PC-3 (cell line): Measurements from ENCODE around the gene RAB7B. TPM values are rescaled to one million over a fixed set of nuclear protein-coding genes. Genes with fewer than 3 reads are reported as not detected.

Source experiments
- ATAC-seq: fragments of 200-7000 bp; cut with Tn5 transposase; 2 replicates; pipeline ENCODE4 v1.9.1; 2020; ENCODE audit warnings: mild to moderate bottlenecking, moderate library complexity
- BruUV-seq: library from RNA; stranded (reverse); fragments of 400-500 nt; replicated peaks from 2 replicates; lab custom pipeline; 2021; lab: Mats Ljungman, UMichigan
- CTCF ChIA-PET: fragments of 300-600 bp; sonication (Branson Sonifier 250); formaldehyde crosslinking; loops from one replicate; lab custom pipeline; 2022; ENCODE audit warnings: antibody characterized with exemption; lab: Charles Lee
- POLR2A ChIA-PET: fragments of 300-600 bp; sonication (Branson Sonifier 250); formaldehyde crosslinking; loops from one replicate; lab custom pipeline; 2022; ENCODE audit warnings: antibody characterized with exemption; ENCODE audit not compliant: unreplicated experiment; lab: Charles Lee
- DNase-seq: peaks from one replicate; pipeline ENCODE4 v3.0.0-alpha.2; 2015
- H2AFZ ChIP-seq: fragments of 300-600 bp; sonication (generic); 2 replicates; pipeline ENCODE4 v1.6.0; 2016; ENCODE audit warnings: antibody characterized with exemption, low read length
- H3F3A ChIP-seq: fragments of 300-600 bp; sonication (generic); one replicate; pipeline ENCODE4 v1.6.0; 2017; ENCODE audit warnings: antibody characterized with exemption, low read length, control low read depth, mild to moderate bottlenecking; ENCODE audit not compliant: unreplicated experiment
- H3K27ac ChIP-seq: fragments of 300-600 bp; sonication (generic); 2 replicates; pipeline ENCODE4 v1.5.1; 2016; ENCODE audit warnings: mild to moderate bottlenecking, low read length
- H3K27me3 ChIP-seq: fragments of 300-600 bp; sonication (generic); 2 replicates; pipeline ENCODE4 v1.6.1; 2016; ENCODE audit warnings: low read length, mixed read lengths
- H3K36me3 ChIP-seq: fragments of 300-600 bp; sonication (generic); 2 replicates; pipeline ENCODE4 v1.6.1; 2016; ENCODE audit warnings: low read depth, mixed run types, low read length, mixed read lengths
- H3K4me1 ChIP-seq: fragments of 300-600 bp; sonication (generic); 2 replicates; pipeline ENCODE4 v1.5.1; 2016; ENCODE audit warnings: low read length; ENCODE audit not compliant: insufficient read depth
- H3K4me2 ChIP-seq: fragments of 300-600 bp; sonication (generic); 2 replicates; pipeline ENCODE4 v1.6.0; 2016; ENCODE audit warnings: low read length
- H3K4me3 ChIP-seq: fragments of 300-600 bp; sonication (generic); 2 replicates; pipeline ENCODE4 v1.5.1; 2016; ENCODE audit warnings: mild to moderate bottlenecking, low read length, mixed read lengths
- H3K79me2 ChIP-seq: fragments of 300-600 bp; sonication (generic); 2 replicates; pipeline ENCODE4 v1.6.1; 2017; ENCODE audit warnings: low read length, mixed read lengths
- H3K9ac ChIP-seq: fragments of 300-600 bp; sonication (generic); 2 replicates; pipeline ENCODE4 v1.6.0; 2016; ENCODE audit warnings: mild to moderate bottlenecking, low read length
- H3K9me2 ChIP-seq: fragments of 300-600 bp; sonication (generic); replicated peaks from 2 replicates; pipeline ENCODE4 v1.6.1; 2016; ENCODE audit warnings: mixed run types, low read length, mixed read lengths
- H3K9me3 ChIP-seq: fragments of 300-600 bp; sonication (generic); 2 replicates; pipeline ENCODE4 v1.6.1; 2016; ENCODE audit warnings: low read length, mixed read lengths
- H4K20me1 ChIP-seq: fragments of 300-600 bp; sonication (generic); 2 replicates; pipeline ENCODE4 v1.6.1; 2016; ENCODE audit warnings: low read length, mixed read lengths
- EZH2 ChIP-seq: fragments of 300-600 bp; sonication (generic); IDR thresholded peaks from one replicate; pipeline ENCODE4 v1.6.1; 2017; ENCODE audit warnings: antibody characterized with exemption, mild to moderate bottlenecking, low read length; ENCODE audit not compliant: unreplicated experiment
- EZH2phosphoT487 ChIP-seq: fragments of 300-600 bp; sonication (generic); IDR thresholded peaks from 2 replicates; pipeline ENCODE4 v1.6.1; 2018; ENCODE audit warnings: mild to moderate bottlenecking, antibody characterized with exemption, low read length, borderline replicate concordance
- intact Hi-C: fragments of 100-400 bp; cut with micrococcal nuclease; formaldehyde crosslinking; loops from 2 replicates; pipeline ENCODE4 v1.9.0; 2023
- total RNA-seq: library from RNA; depleted of rRNA; stranded (reverse); fragments of >200 nt; gene quantifications from 2 replicates; pipeline ENCODE4 v1.2.3, GENCODE V29; 2014
- TF ChIP-seq, protein P1 (sequence below): fragments of 300-600 bp; sonication (generic); conservative IDR thresholded peaks from 2 replicates; pipeline ENCODE4 v1.5.1; 2017; ENCODE audit warnings: antibody characterized with exemption, low read depth, mild to moderate bottlenecking, low read length

The RAB7B gene
- total RNA-seq, 1 experiment from 2014 or later = not detected

GRCh38 chr1:205970486-205970885, 32.7 kb downstream of the RAB7B start:
- Histone ChIP-seq H2AFZ (no peak overlapping the region), H3K9me2 (no peaks in the 10 kb centered on the region), H3K9me3 (no peaks in the 10 kb centered on the region), H3K79me2 (no peaks in the 10 kb centered on the region), H3K4me3 (no peak overlapping the region), H3K4me1 (peaks cover 5% of the 10 kb centered on the region; the same call in 1 of the 2 replicates), H4K20me1 (no peaks in the 10 kb centered on the region), H3F3A (no peaks in the 10 kb centered on the region), H3K27ac (no peak overlapping the region), H3K9ac (no peak overlapping the region), H3K27me3 (no peaks in the 10 kb centered on the region), H3K4me2 (no peak overlapping the region), H3K36me3 (no peaks in the 10 kb centered on the region)
- BruUV-seq = no TSS peak
- TF ChIP-seq, protein P1, sequence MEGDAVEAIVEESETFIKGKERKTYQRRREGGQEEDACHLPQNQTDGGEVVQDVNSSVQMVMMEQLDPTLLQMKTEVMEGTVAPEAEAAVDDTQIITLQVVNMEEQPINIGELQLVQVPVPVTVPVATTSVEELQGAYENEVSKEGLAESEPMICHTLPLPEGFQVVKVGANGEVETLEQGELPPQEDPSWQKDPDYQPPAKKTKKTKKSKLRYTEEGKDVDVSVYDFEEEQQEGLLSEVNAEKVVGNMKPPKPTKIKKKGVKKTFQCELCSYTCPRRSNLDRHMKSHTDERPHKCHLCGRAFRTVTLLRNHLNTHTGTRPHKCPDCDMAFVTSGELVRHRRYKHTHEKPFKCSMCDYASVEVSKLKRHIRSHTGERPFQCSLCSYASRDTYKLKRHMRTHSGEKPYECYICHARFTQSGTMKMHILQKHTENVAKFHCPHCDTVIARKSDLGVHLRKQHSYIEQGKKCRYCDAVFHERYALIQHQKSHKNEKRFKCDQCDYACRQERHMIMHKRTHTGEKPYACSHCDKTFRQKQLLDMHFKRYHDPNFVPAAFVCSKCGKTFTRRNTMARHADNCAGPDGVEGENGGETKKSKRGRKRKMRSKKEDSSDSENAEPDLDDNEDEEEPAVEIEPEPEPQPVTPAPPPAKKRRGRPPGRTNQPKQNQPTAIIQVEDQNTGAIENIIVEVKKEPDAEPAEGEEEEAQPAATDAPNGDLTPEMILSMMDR = no peak
- no peak for TF ChIP-seq EZH2phosphoT487
- no peak for TF ChIP-seq EZH2
- POLR2A ChIA-PET = no interaction called here
- CTCF ChIA-PET = interaction anchor here (0.6 kb wide), 1 partner anchor 193 kb away, joined by 3 read pairs; no protein-coding TSS in a partner anchor
- ATAC-seq = no peak
- intact Hi-C loops = no loop called here
- peak; percentile 38 for DNase-seq

DNA sequence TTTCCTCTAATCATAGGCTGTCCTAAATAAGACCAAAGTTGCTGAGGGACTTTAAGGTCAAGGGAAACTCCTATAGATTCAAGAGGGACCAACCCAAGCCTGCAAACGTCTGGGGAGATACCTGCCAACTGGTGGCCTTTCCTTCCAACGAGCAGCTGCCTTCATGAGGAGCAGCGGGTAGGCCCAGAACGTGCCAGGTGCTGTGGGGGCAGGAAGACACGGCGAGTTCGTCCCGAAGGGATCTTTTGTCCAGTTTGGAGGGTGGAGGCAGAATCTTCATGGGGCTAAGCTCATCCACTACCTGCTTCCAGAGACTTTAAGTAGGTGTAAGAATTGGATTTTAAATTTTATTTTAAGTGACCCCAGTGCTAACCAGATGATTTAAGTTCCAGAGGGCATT, 34.0 kb downstream of the RAB7B start:
- no peak overlapping the region for H3K9ac ChIP-seq
- no peaks in the 10 kb centered on the region for H3K36me3 ChIP-seq
- no peak overlapping the region for H3K27ac ChIP-seq
- DNase-seq = no peak
- H3K4me3 ChIP-seq = no peak overlapping the region
- H3K9me2 ChIP-seq = no peaks in the 10 kb centered on the region
- H2AFZ ChIP-seq = no peak overlapping the region
- no peaks in the 10 kb centered on the region for H3K27me3 ChIP-seq
- no peaks in the 10 kb centered on the region for H3K79me2 ChIP-seq
- H3F3A ChIP-seq = no peaks in the 10 kb centered on the region
- BruUV-seq = no TSS peak
- H4K20me1 ChIP-seq = no peaks in the 10 kb centered on the region
- no peak overlapping the region for H3K4me2 ChIP-seq
- peaks cover 5% of the 10 kb centered on the region; the same call in 1 of the 2 replicates for H3K4me1 ChIP-seq
- POLR2A ChIA-PET = no interaction called here
- intact Hi-C loops = no loop called here
- no peak for ATAC-seq
- H3K9me3 ChIP-seq = no peaks in the 10 kb centered on the region
- CTCF ChIA-PET = interaction anchor here (0.7 kb wide), 1 partner anchor 177 kb away, joined by 4 read pairs; no protein-coding TSS in a partner anchor
- no peak for TF ChIP-seq EZH2phosphoT487
- no peak for TF ChIP-seq EZH2
- TF ChIP-seq, protein P1 = no peak

- TF ChIP-seq EZH2 (no peak), EZH2phosphoT487 (no peak)
- TF ChIP-seq, protein P1 = no peak
- no peaks in the 10 kb centered on the region for H3F3A ChIP-seq
- peaks cover 5% of the 10 kb centered on the region; the same call in 1 of the 2 replicates for H3K4me1 ChIP-seq
- peak; percentile 73 for ATAC-seq
- ChIA-PET CTCF (no interaction called here), POLR2A (no interaction called here)
- no peaks in the 10 kb centered on the region for H3K9me2 ChIP-seq
- H3K79me2 ChIP-seq = no peaks in the 10 kb centered on the region
- no peak overlapping the region for H3K4me2 ChIP-seq
- H3K9ac ChIP-seq = no peak overlapping the region
- no peak overlapping the region for H3K27ac ChIP-seq
- H2AFZ ChIP-seq = no peak overlapping the region
- DNase-seq = peak; percentile 67
- H3K36me3 ChIP-seq = no peaks in the 10 kb centered on the region
- H3K4me3 ChIP-seq = no peak overlapping the region
- BruUV-seq = no TSS peak
- no peaks in the 10 kb centered on the region for H4K20me1 ChIP-seq
- no peaks in the 10 kb centered on the region for H3K9me3 ChIP-seq
- intact Hi-C loops = no loop called here
- H3K27me3 ChIP-seq = peaks cover 2% of the 10 kb centered on the region; the same call in 1 of the 2 replicates
These were observed 35.5 kb downstream of the RAB7B start for GRCh38 chr1:205967554-205968335.
